Hindlimb muscle (tissue), 1 donor: Measurements from ENCODE around the gene SPATA13. TPM values are rescaled to one million over a fixed set of nuclear protein-coding genes. Genes with fewer than 3 reads are reported as not detected.

Experiments
- DNase-seq: peaks from one replicate; pipeline ENCODE4 v3.0.0-alpha.2; 2013
- polyA plus RNA-seq: library from polyadenylated mRNA; unstranded; fragments of 120-200 nt; gene quantifications from one replicate; pipeline ENCODE4 v1.2.1, GENCODE V29; 2013; ENCODE audit not compliant: insufficient read length

Gene SPATA13
- polyA plus RNA-seq, 1 donor: 2.5 TPM

DNA sequence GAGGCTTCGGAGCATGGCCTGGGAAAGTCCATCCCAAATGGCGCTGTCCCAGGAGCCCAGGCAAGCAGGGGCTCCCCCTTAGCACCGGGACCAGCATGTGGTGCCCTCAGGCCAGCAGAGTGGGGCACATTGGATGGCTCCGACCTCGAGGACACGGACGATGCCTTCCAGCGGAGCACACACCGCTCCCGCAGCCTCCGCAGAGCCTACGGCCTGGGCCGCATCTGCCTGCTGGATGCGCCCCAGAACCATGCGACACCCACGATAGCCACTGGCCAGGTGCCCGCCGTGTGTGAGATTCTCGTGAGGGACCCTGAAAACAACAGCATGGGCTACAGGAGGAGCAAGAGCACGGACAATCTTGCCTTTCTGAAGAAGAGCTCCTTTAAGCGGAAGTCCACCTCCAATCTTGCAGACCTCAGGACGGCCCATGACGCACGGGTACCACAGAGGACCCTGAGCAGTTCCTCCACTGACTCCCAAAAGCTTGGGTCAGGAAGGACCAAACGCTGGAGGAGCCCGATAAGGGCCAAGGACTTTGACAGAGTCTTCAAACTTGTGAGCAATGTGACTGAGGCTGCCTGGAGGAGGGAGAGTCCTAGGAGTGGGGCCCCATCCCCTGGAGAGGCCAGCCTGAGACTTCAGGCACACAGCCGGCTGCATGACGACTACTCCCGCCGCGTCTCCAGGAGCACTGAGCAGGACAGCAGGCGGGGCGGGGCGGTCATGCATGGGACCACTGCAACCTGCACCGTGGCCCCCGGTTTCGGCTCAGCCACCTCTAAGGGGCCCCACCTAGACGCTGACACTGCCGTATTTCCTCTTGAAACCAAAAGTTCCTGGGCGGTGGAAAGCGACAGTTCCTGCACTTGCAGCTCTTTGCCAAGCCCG is 63.1 kb downstream of the SPATA13 start:
- DNase-seq: no peak

GRCh38 chr13:24224232-24224680 is 63.7 kb downstream of the SPATA13 start:
- DNase-seq: no peak

GRCh38 chr13:24225062-24225461 is 64.5 kb downstream of the SPATA13 start:
- DNase-seq: no peak

GRCh38 chr13:24225930-24226329 is 65.4 kb downstream of the SPATA13 start:
- DNase-seq: no peak

- DNase-seq: no peak
Measured at GRCh38 chr13:24226762-24227161, 66.2 kb downstream of the SPATA13 start.

- peak; percentile 41 for DNase-seq
Measured at GRCh38 chr13:24228852-24229458, 68.4 kb downstream of the SPATA13 start.

GRCh38 chr13:24230428-24231072 is 70.0 kb downstream of the SPATA13 start:
- no peak for DNase-seq

GRCh38 chr13:24231377-24231776 is 70.9 kb downstream of the SPATA13 start:
- no peak for DNase-seq

- no peak for DNase-seq
Measured at GRCh38 chr13:24232037-24232436, 71.5 kb downstream of the SPATA13 start.

- DNase-seq: no peak
Measured at GRCh38 chr13:24232474-24232873, 72.0 kb downstream of the SPATA13 start.

DNA sequence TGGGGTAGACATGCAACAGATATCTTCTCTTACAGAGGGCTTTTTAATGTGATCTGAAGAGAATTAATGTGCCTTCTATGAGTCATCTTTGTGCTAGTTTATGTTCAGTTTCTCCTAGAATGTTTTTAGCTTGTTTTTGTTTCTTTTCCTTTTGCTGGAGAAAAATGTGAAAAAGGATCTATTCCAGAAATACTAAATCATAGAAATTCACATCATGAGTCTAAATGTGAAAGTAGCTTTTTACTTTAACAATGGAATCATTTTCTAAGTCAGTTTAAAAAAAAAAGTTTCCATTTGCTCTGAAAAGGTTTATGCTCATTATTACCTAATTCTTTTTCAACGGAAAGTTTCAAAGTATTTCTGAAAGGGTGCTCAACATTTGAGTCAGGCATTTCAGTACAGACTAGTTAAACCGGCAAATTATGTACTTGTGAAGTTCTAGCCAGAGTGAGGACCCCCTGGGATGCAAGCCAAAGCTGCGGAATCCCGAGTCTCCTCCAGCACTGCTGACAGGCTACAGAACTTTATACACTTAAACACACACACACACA is 72.9 kb downstream of the SPATA13 start:
- DNase-seq: peak; percentile 56

DNA sequence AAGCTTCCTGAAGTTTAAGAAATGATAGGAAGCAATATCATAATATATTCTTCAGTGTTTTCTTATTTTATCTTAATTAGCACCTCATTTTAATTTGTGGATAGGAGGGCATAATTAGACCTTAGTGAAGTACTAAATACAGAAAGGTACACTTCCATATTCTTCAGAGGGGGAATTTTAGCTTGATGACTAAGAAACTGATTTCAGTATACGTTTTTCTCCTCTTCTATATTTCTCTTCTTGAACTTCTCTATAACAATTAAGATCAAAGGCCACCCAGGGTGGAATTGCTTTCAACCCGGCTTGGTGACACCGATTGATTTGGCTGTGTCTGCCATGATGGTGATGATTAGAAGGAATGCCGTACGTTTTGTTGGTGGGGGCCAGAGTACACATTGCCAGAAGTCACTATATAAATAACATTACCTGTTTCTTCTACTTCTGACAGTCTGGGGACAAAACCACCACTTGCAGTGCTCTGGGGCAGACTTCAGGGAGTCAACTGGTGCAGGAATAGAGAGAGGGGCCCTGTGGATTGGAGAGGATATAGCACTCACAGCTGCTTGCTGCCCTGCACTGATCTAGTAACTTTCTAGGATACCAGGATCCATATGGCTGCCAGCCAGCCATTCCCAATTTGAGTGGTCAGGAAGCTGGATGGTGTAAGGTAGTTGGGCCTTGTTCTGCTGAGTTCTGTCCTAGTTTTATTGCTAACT is 73.8 kb downstream of the SPATA13 start:
- no peak for DNase-seq

GRCh38 chr13:24237356-24237755 is 76.8 kb downstream of the SPATA13 start:
- DNase-seq: no peak

GRCh38 chr13:24241336-24241735 is 80.8 kb downstream of the SPATA13 start:
- no peak for DNase-seq

DNA sequence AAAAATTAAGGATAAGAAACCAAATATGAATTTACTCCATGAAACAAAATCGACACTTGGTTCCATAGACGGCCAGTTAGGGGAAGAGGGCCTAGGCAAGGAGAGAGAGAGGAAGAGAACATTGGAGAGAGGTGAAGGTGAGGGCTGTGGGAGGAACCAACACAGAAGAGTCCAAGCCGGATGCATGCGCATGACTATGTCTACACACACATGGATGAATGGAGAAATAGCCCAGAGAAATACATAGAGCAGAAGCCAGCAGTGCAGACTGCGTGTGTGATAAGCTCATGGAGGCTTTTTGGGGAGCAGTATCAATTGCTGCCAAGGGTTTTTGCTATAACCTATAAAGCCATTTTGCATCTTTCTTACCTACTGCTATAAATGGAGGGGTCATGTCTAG is 81.6 kb downstream of the SPATA13 start:
- DNase-seq: no peak

GRCh38 chr13:24243302-24243701 is 82.8 kb downstream of the SPATA13 start:
- no peak for DNase-seq

- no peak for DNase-seq
Measured at GRCh38 chr13:24244802-24245201, 84.3 kb downstream of the SPATA13 start.

- DNase-seq: no peak
Measured at GRCh38 chr13:24247016-24247415, 86.5 kb downstream of the SPATA13 start.

DNA sequence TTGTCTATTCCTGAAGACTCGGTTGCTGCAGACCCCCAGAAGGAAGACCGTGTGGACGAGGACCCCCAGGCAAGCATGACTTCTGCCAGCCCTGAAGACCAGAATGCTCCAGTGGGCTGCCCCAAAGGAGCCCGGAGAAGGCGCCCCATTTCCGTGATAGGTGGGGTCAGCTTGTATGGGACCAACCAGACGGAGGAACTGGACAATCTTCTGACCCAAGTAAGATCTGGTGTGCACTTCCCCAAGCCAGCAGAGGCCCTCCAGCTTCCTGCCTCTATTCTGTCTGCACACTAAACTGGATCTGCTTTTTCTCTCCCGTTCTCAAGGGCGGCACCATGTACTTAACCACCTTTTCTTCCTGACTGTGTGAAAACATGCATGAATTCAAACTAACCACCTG is 89.1 kb downstream of the SPATA13 start:
- DNase-seq: no peak

DNA sequence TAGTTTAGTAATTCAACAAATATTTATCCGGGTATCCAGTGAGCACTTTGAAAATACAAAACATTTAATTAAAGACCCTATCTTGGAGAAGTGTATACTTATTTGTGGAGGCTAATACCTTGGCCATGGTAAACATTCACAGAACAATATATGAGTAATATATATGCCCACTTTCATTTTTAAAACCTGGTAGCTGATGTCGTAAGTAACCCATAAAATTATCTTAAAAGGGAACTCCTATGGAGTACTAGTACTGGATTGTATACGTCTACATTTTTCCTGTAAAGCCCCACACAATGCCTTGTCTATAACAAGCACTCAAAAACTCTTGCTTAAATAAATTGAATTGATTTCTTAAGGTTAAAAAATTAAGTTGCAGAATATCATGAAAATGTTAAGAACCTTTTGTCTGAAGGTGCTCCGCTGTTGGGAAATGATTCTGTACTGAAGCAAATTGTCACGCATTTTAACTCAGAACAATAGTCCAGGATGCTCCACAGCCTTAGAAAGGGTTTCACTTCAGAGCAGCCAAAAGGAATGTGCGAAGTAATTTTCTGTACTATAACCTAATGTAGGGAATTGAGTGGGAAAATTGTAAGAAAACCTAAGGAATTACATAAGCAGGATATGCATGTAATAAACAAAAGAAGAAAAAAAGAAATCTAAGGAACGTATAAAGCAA is 90.0 kb downstream of the SPATA13 start:
- no peak for DNase-seq

- DNase-seq: no peak
Measured at GRCh38 chr13:24251525-24251924, 91.0 kb downstream of the SPATA13 start.

GRCh38 chr13:24252136-24252535 is 91.6 kb downstream of the SPATA13 start:
- no peak for DNase-seq
